GM12865 (cell line): ENCODE measurements around the gene ITK.

Experiments used
- DNase-seq: peaks from one replicate; pipeline ENCODE4 v3.0.0; 2010; ENCODE audit warnings: low read depth
- H3K4me3 ChIP-seq: 2 replicates; pipeline ENCODE4 v1.5.1; 2011; ENCODE audit warnings: mild to moderate bottlenecking, low read depth, low read length, control low read depth
- TF ChIP-seq, protein P1 (sequence below): IDR thresholded peaks from 2 replicates; pipeline ENCODE4 v1.5.1; 2011; ENCODE audit warnings: low read length, control low read depth, low read depth, inconsistent platforms; ENCODE audit not compliant: insufficient read depth; ENCODE audit errors: missing control alignments

The ITK gene

DNA sequence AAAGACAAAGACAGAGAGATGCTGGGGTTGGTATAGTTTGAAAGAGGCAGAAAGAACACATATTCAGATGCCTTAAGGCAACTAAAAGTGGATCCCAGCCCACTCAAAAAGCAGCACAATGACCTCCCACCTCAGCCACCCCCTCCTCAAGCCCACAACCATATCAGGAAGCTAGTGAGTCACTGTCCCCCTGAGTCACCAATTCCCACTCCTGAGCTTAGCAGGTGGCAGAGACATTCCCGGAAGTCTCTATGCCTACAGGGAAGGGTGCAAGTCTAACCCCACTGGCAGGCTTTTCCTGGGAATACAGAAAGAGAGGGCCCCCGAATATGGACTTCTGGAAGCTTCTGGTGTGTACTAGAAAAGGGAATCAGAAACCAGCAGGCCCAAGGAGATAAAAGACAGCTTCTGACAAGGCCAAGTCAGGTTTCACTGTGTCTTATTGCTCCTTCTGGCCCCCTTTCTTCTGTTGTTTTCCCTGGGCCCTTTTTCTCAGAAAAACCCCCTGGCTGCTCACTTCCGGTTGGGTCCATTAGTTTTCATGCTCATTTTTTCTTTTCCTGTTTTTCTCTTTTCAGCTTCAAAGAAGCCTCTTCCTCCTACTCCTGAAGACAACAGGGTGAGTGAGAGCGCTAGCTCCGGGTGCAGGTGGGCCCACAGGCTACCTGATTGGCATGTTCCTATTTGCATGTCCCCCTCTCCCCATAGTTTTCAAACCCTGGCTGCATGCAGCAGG is 36.8 kb downstream of the ITK start:
- TF ChIP-seq, protein P1, sequence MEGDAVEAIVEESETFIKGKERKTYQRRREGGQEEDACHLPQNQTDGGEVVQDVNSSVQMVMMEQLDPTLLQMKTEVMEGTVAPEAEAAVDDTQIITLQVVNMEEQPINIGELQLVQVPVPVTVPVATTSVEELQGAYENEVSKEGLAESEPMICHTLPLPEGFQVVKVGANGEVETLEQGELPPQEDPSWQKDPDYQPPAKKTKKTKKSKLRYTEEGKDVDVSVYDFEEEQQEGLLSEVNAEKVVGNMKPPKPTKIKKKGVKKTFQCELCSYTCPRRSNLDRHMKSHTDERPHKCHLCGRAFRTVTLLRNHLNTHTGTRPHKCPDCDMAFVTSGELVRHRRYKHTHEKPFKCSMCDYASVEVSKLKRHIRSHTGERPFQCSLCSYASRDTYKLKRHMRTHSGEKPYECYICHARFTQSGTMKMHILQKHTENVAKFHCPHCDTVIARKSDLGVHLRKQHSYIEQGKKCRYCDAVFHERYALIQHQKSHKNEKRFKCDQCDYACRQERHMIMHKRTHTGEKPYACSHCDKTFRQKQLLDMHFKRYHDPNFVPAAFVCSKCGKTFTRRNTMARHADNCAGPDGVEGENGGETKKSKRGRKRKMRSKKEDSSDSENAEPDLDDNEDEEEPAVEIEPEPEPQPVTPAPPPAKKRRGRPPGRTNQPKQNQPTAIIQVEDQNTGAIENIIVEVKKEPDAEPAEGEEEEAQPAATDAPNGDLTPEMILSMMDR, result no peak
- no peak overlapping the region for H3K4me3 ChIP-seq
- no peak for DNase-seq

DNA sequence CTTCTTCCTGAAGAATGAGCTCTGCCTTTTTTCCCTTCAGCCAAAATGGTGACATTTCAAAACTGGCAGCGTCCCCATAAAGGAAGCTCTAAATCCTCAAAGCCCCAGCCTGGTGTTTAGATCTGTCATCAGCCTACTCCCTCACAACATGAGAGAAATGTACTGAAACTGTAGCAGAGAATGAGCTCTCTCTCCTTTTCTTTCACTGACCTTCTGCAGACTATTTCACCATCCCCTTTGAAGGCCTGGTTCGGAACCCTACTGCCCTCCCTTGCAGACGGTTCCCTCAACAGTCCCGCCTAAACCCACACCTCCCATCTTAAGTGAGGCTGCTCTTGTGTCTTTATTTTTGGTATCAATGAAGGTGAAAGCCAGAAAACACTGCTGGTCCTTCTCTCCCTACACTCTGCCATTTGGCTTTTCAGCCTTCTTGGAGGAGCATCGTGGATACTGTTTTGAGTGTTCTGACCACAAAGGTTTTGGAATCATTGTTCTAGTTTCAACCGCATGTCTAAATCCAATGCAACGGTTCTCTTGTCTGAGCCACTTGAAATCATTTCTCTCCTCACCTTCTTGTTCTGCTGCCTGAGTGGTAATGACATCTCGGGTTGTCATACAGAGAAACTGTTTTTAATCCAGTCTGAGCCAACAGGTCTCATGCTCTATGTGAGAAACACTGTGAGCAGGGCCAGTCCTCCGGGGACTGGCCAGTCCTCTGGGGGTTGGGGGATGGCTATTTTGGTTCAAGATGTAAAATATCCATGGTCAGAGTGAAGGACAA is 39.0 kb downstream of the ITK start:
- no peak overlapping the region for H3K4me3 ChIP-seq
- TF ChIP-seq, protein P1, result no peak

DNA sequence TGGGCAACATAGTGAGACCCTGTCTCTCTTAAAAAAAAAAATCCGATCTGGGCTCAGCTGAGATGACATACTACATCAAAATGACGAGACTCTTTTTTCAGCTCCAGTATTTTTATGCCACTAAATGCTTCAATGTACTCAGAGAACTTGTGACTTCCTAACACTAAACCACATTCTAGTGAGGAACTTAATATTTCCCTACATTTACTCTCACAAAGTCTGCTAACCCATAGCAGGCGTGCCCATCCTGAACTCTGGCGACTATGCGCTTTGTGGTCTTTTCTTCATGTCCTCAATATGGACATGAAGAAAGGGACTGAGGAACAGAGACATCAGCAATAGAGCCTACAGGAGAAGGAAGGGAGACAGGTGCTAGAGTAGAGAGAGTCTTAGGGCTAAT is 41.3 kb downstream of the ITK start:
- H3K4me3 ChIP-seq, result no peak overlapping the region
- TF ChIP-seq, protein P1, result no peak
- no peak for DNase-seq

More for the DNA sequence above, 39.0 kb downstream of the ITK start:
- DNase-seq, result peak; percentile 86

DNA sequence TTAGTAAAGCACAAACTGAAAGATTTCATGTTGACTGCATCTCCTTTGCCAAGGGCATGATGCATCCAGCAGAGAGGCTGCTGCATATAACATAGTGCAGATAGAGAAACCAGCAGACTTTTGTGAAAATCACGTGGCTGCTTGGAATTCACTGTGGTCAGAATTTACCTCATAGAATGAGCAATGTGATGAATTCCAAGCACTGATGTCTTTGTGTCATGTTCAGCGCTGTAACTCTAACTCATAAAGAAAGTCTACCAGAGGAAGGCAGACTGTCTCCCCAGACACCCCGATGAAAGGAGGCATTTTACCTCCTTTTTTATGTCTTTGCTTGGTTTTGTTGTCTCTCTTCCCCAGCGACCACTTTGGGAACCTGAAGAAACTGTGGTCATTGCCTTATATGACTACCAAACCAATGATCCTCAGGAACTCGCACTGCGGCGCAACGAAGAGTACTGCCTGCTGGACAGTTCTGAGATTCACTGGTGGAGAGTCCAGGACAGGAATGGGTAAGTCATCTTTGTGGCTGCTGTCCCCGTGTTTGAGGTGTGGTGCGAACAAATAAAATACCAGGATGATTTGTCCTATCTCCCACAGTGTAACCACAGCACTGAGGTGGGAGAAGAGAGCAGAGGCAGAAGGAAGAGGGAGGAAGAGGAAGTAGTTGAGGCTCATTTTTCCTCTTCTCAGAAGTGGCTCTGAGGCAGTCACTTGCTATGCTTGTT is 42.0 kb downstream of the ITK start:
- H3K4me3 ChIP-seq, result no peak overlapping the region
- TF ChIP-seq, protein P1, result no peak
- DNase-seq, result peak; percentile 36

DNA sequence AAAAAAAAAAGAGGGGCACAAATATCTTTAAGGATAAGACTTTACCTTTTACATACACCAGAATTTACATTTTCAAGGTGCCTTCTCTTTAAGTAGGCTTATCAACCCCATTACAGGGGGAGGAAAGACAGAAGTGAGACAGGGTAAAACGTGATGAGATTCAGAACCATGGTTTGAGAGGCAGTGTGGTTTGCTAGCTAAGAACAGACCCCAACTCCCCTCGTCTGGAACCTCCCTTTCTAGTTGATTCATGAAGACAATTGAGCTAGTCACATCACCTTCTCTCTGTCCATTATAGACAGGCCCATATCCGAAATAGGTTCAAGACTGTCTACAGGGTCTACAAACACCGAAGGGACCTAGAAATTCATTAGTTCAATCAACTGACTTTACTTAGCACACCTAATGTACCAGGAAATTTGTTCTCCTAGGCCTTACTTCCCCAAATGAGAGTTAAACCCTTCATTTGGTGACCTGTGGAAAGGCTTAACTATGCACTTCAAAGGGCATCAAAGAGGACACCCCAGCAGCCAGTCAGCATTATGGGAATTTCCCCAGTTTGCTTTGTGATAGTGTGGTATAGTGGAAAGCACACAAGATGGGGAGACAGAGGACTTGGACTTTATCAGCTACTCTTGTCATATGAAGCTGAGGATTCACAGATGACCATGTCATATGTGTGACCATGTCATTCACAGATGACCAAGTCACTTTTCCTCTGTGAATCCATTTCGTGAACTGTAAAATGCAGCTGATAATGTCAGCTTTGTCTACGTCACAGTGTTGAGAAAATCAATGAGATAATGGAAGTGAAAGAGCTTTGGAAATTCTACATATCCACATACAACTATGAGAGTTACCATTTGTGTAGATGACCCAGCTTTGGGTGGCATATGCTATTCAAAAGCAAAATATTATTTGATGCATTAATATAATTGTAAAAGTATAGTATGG is 45.1 kb downstream of the ITK start:
- no peak overlapping the region for H3K4me3 ChIP-seq
- TF ChIP-seq, protein P1, result no peak
- DNase-seq, result no peak

DNA sequence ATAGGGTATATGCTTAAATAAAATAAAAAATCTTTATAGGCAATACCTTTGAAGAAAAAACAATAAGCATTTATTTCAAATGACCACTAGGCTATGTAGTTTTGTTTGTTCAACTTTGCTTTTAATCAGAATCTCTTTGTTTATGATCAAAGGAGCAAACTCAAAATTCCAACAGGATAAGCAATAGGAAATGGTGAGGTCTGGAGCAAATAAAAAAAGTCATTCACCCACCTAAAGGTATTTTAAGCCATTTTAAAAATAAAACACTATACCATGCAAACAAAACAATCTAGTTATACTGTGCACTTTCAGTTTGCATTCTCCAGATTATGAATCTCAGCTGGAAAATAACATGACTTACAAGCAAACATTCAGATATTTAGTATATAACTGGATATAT is 50.0 kb downstream of the ITK start:
- H3K4me3 ChIP-seq, result no peak overlapping the region
- TF ChIP-seq, protein P1, result no peak
- no peak for DNase-seq
